Lower leg skin (tissue), 4 donors: ENCODE data around the gene CPT1A. TPM values are rescaled to one million over a fixed set of nuclear protein-coding genes. Genes with fewer than 3 reads are reported as not detected.

Source experiments
- DNase-seq, 2 donors: peaks; one replicate each; pipeline ENCODE4 v3.0.0-alpha.2; 2019; ENCODE audit warnings: low spot score in 2 of 2
- H3K4me3 ChIP-seq: fragments of 200-600 bp; sonication (generic); 2 replicates; pipeline ENCODE4 v1.5.1; 2017; ENCODE audit warnings: mild to moderate bottlenecking, low read depth; ENCODE audit not compliant: poor library complexity, severe bottlenecking
- CTCF ChIP-seq, 3 donors: fragments of 450-650 bp; IDR thresholded peaks; one replicate each; pipeline ENCODE4 v1.5.1; 2016; ENCODE audit warnings: antibody characterized with exemption in 3 of 3, mild to moderate bottlenecking in 3 of 3, moderate library complexity in 2 of 3
- POLR2A ChIP-seq, 2 donors: fragments of 450-650 bp; IDR thresholded peaks; one replicate each; pipeline ENCODE4 v1.6.1; 2016 to 2017; ENCODE audit warnings: antibody characterized with exemption in 2 of 2, mild to moderate bottlenecking in 1 of 2, moderate library complexity in 1 of 2
- WGBS, 2 donors: methylation state at CpG; one replicate each; pipeline ENCODE4 v1.1.5; 2018; 5-methylcytosine and 5-hydroxymethylcytosine counted together
- intact Hi-C: fragments of 100-400 bp; cut with DNase I; formaldehyde crosslinking; loops from one replicate; pipeline ENCODE4 v1.15.0; 2023; ENCODE audit warnings: low total_unique reads
- total RNA-seq, 4 donors: library from RNA; depleted of rRNA; stranded (reverse); fragments of >200 nt; gene quantifications; one replicate each; pipeline ENCODE4 v1.1.0, GENCODE V29; 2016

The CPT1A gene
- total RNA-seq, 4 donors from 2014 or later, result 23.4 to 95.8 (median 46.0) TPM

GRCh38 chr11:68867066-68867465 is 25.4 kb upstream of the CPT1A start:
- H3K4me3 ChIP-seq, result no peak overlapping the region
- intact Hi-C loops, result no loop called here
- TF ChIP-seq CTCF (IDR thresholded peaks at IDR 0.05) (no peak), POLR2A (IDR thresholded peaks at IDR 0.05) (no peak)
- 70 to 74% methylated on average over 6 of the region's 6 CpGs for WGBS, 2 donors
- DNase-seq, result no peak

- no peak overlapping the region for H3K4me3 ChIP-seq
- TF ChIP-seq POLR2A (IDR thresholded peaks at IDR 0.05) (no peak), CTCF (IDR thresholded peaks at IDR 0.05) (no peak)
- 87 to 98% methylated on average over 10 to 11 of the region's 11 CpGs for WGBS, 2 donors
- DNase-seq, result no peak
- intact Hi-C loops, result no loop called here
These were observed 23.5 kb upstream of the CPT1A start for GRCh38 chr11:68865241-68865640.

- 91 to 92% methylated on average over 3 of the region's 3 CpGs for WGBS, 2 donors
- DNase-seq, result no peak
- no peak for TF ChIP-seq CTCF (IDR thresholded peaks at IDR 0.05)
- no peak for TF ChIP-seq POLR2A (IDR thresholded peaks at IDR 0.05)
- intact Hi-C loops, result no loop called here
- no peak overlapping the region for H3K4me3 ChIP-seq
These were observed 22.0 kb upstream of the CPT1A start for GRCh38 chr11:68863553-68864265.

- H3K4me3 ChIP-seq, result no peak overlapping the region
- WGBS, 2 donors, result 82 to 96% methylated on average over 6 of the region's 6 CpGs
- intact Hi-C loops, result no loop called here
- TF ChIP-seq POLR2A (IDR thresholded peaks at IDR 0.05), result no peak
- TF ChIP-seq CTCF (IDR thresholded peaks at IDR 0.05), result no peak
- no peak for DNase-seq
These were observed 20.7 kb upstream of the CPT1A start for GRCh38 chr11:68862421-68862820.

- TF ChIP-seq CTCF (IDR thresholded peaks at IDR 0.05), result no peak
- no peak for TF ChIP-seq POLR2A (IDR thresholded peaks at IDR 0.05)
- WGBS, 2 donors, result 79 to 82% methylated on average over 8 of the region's 8 CpGs
- no peak for DNase-seq
- intact Hi-C loops, result no loop called here
- no peak overlapping the region for H3K4me3 ChIP-seq
These were observed 17.4 kb upstream of the CPT1A start for GRCh38 chr11:68859123-68859522.
